ENCODE measurements around the gene MYOD1.

Gene MYOD1

DNA sequence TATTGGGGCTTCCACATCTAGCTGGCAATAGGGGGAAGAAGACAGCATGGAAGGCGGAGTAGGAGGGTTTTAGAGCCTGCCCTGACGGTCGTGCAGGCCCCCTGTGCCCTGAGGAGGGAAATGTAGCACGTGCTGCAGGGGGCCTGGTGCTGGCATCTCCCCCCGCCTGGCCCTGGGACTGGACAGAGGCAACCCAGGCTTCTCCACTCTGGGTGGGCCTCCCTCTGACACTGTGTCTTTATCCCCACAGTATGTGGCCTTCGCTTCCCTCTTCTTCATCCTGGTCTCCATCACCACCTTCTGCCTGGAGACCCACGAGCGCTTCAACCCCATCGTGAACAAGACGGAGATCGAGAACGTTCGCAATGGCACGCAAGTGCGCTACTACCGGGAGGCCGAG, 52.0 kb downstream of the MYOD1 start:
- no peak for DNase-seq (ENCODE audit: low read depth in 2 of 2)

All from stimulated activated CD8-positive, alpha-beta memory T cell treated with anti-CD3 and anti-CD28 coated beads, Interleukin-7, amount 100 ng/mL, for 1 hour (primary cell).